KMS-11 (cell line): Measurements from ENCODE around the gene CSF2.

Experiments used
- H2AFZ ChIP-seq: fragments of 200-600 bp; sonication (generic); 2 replicates; pipeline ENCODE4 v1.6.1; 2016; ENCODE audit warnings: antibody characterized with exemption, mixed run types, low read depth
- H3K27ac ChIP-seq: fragments of 200-600 bp; sonication (generic); 2 replicates; pipeline ENCODE4 v1.6.1; 2016; ENCODE audit warnings: mild to moderate bottlenecking, mixed run types
- H3K27me3 ChIP-seq: fragments of 200-600 bp; sonication (generic); 2 replicates; pipeline ENCODE4 v1.6.1; 2017; ENCODE audit warnings: mild to moderate bottlenecking, low read depth, mixed run types, moderate library complexity; ENCODE audit not compliant: insufficient read depth
- H3K36me3 ChIP-seq: fragments of 200-600 bp; sonication (generic); 2 replicates; pipeline ENCODE4 v1.6.1; 2017; ENCODE audit warnings: mild to moderate bottlenecking, mixed run types; ENCODE audit not compliant: insufficient read depth
- H3K4me1 ChIP-seq: fragments of 200-600 bp; sonication (generic); 2 replicates; pipeline ENCODE4 v1.6.1; 2016; ENCODE audit warnings: mild to moderate bottlenecking, low read depth, mixed run types; ENCODE audit not compliant: poor library complexity, severe bottlenecking
- H3K4me2 ChIP-seq: fragments of 200-600 bp; sonication (generic); 2 replicates; pipeline ENCODE4 v1.7.0; 2016; ENCODE audit warnings: mild to moderate bottlenecking, mixed run types
- H3K4me3 ChIP-seq: fragments of 200-600 bp; sonication (generic); IDR thresholded peaks from 2 replicates; pipeline ENCODE4 v1.6.1; 2017; ENCODE audit warnings: low read depth, low read length, mixed read lengths; ENCODE audit not compliant: insufficient read depth
- H3K79me2 ChIP-seq: fragments of 200-600 bp; sonication (generic); 2 replicates; pipeline ENCODE4 v1.6.1; 2016; ENCODE audit warnings: low read depth, mixed run types; ENCODE audit not compliant: insufficient read depth
- H3K9ac ChIP-seq: fragments of 200-600 bp; sonication (generic); 2 replicates; pipeline ENCODE4 v1.6.1; 2016; ENCODE audit warnings: mild to moderate bottlenecking, mixed run types
- H4K20me1 ChIP-seq: fragments of 200-600 bp; sonication (generic); 2 replicates; pipeline ENCODE4 v1.6.1; 2016; ENCODE audit warnings: mild to moderate bottlenecking, mixed run types; ENCODE audit not compliant: insufficient read depth
- CTCF ChIP-seq: fragments of 200-600 bp; sonication (generic); conservative IDR thresholded peaks from 2 replicates; pipeline ENCODE4 v1.6.1; 2017; ENCODE audit warnings: low read depth, mild to moderate bottlenecking, antibody characterized with exemption, low read length, moderate library complexity, mixed read lengths

The CSF2 gene

GRCh38 chr5:132057498-132058255, 15.9 kb upstream of the CSF2 start:
- no peak overlapping the region for H3K9ac ChIP-seq
- no peaks in the 10 kb centered on the region for H3K4me1 ChIP-seq
- H2AFZ ChIP-seq = no peak overlapping the region
- H3K79me2 ChIP-seq = no peaks in the 10 kb centered on the region
- H3K36me3 ChIP-seq = no peaks in the 10 kb centered on the region
- TF ChIP-seq CTCF = no peak
- no peak overlapping the region for H3K4me3 ChIP-seq
- no peaks in the 10 kb centered on the region for H3K27me3 ChIP-seq
- H3K4me2 ChIP-seq = no peak overlapping the region
- no peaks in the 10 kb centered on the region for H4K20me1 ChIP-seq
- no peak overlapping the region for H3K27ac ChIP-seq

- peaks cover 3% of the 10 kb centered on the region for H3K4me1 ChIP-seq
- H3K27ac ChIP-seq = no peak overlapping the region
- H4K20me1 ChIP-seq = no peaks in the 10 kb centered on the region
- no peak overlapping the region for H3K9ac ChIP-seq
- H3K4me2 ChIP-seq = no peak overlapping the region
- H3K27me3 ChIP-seq = no peaks in the 10 kb centered on the region
- H3K4me3 ChIP-seq = no peak overlapping the region
- H3K36me3 ChIP-seq = no peaks in the 10 kb centered on the region
- H3K79me2 ChIP-seq = no peaks in the 10 kb centered on the region
- TF ChIP-seq CTCF = no peak
- no peak overlapping the region for H2AFZ ChIP-seq
Observed at GRCh38 chr5:132058646-132059042, 14.9 kb upstream of the CSF2 start.

- Histone ChIP-seq H3K27ac (no peak overlapping the region), H3K36me3 (no peaks in the 10 kb centered on the region), H4K20me1 (no peaks in the 10 kb centered on the region), H3K9ac (no peak overlapping the region), H3K79me2 (no peaks in the 10 kb centered on the region), H3K4me1 (peaks cover 3% of the 10 kb centered on the region), H2AFZ (no peak overlapping the region), H3K4me3 (no peak overlapping the region), H3K27me3 (no peaks in the 10 kb centered on the region), H3K4me2 (no peak overlapping the region)
- no peak for TF ChIP-seq CTCF
Observed at GRCh38 chr5:132059043-132059695, 14.4 kb upstream of the CSF2 start.

- Histone ChIP-seq H3K4me2 (no peak overlapping the region), H3K9ac (no peak overlapping the region), H3K27me3 (no peaks in the 10 kb centered on the region), H4K20me1 (no peaks in the 10 kb centered on the region), H3K79me2 (no peaks in the 10 kb centered on the region), H3K27ac (no peak overlapping the region), H2AFZ (no peak overlapping the region), H3K4me1 (peaks cover 4% of the 10 kb centered on the region), H3K4me3 (no peak overlapping the region), H3K36me3 (no peaks in the 10 kb centered on the region)
- no peak for TF ChIP-seq CTCF
Observed at GRCh38 chr5:132059696-132060500, 13.7 kb upstream of the CSF2 start.
